CD14-positive monocyte (primary cell): ENCODE results near the gene PAQR9. TPM values are rescaled to one million over a fixed set of nuclear protein-coding genes. Genes with fewer than 3 reads are reported as not detected.
A peak's percentile ranks its signal among the peaks of the same experiment; 100 is the strongest.

Experiments used
- DNase-seq, 3 donors: peaks; one replicate each; pipeline ENCODE4 v3.0.0-alpha.2; 2011 to 2022
- H2AFZ ChIP-seq: 2 replicates; pipeline ENCODE4 v1.6.0; 2012; ENCODE audit warnings: mild to moderate bottlenecking, low read depth, low read length, inconsistent platforms; ENCODE audit not compliant: insufficient read depth, poor library complexity, severe bottlenecking
- H3K27ac ChIP-seq, 2 donors: 1 replicate in 1 of 2; 2 replicates in 1 of 2; pipeline ENCODE4 v1.5.1; 2012 to 2013; ENCODE audit warnings: low read length in 2 of 2, control low read depth in 1 of 2, inconsistent platforms in 1 of 2, low read depth in 1 of 2, mild to moderate bottlenecking in 1 of 2
- H3K27me3 ChIP-seq, 2 donors: one replicate each; pipeline versions ENCODE4 v1.6.0 to v1.6.1; 2011 to 2013; ENCODE audit warnings: low read length in 2 of 2; ENCODE audit not compliant: control insufficient read depth in 2 of 2, insufficient read depth in 2 of 2
- H3K36me3 ChIP-seq, 2 donors: replicated peaks in 1 of 2; 1 replicate in 1 of 2; 2 replicates in 1 of 2; pipeline versions ENCODE4 v1.5.1 to v1.6.1; 2012 to 2013; ENCODE audit warnings: low read length in 2 of 2, control low read depth in 1 of 2, inconsistent platforms in 1 of 2, mild to moderate bottlenecking in 1 of 2; ENCODE audit not compliant: insufficient read depth in 2 of 2, control insufficient read depth in 1 of 2
- H3K4me1 ChIP-seq, 2 donors: 1 replicate in 1 of 2; 2 replicates in 1 of 2; pipeline versions ENCODE4 v1.5.1 to v1.6.1; 2012 to 2013; ENCODE audit warnings: low read length in 2 of 2, control low read depth in 1 of 2, inconsistent platforms in 1 of 2, mild to moderate bottlenecking in 1 of 2, moderate library complexity in 1 of 2; ENCODE audit not compliant: insufficient read depth in 2 of 2, control insufficient read depth in 1 of 2
- H3K4me2 ChIP-seq: replicated peaks from 2 replicates; pipeline ENCODE3; 2012; ENCODE audit warnings: low read length, moderate library complexity, mild to moderate bottlenecking; ENCODE audit not compliant: poor library complexity, severe bottlenecking; ENCODE audit errors: extremely low read depth
- H3K4me3 ChIP-seq, 3 experiments: fragments of 200-600 bp in 1 of 3; sonication (generic) in 1 of 3; replicated peaks in 1 of 3; 1 replicate in 2 of 3; 2 replicates in 1 of 3; pipeline ENCODE4 v1.5.1; 2011 to 2013; ENCODE audit warnings: low read length in 3 of 3, mild to moderate bottlenecking in 3 of 3, control low read depth in 2 of 3, low read depth in 2 of 3, inconsistent platforms in 1 of 3, moderate library complexity in 1 of 3
- H3K79me2 ChIP-seq: 2 replicates; pipeline ENCODE4 v1.6.0; 2012; ENCODE audit warnings: mild to moderate bottlenecking, control low read depth, inconsistent platforms, low read length, moderate library complexity; ENCODE audit not compliant: insufficient read depth
- H3K9ac ChIP-seq: 2 replicates; pipeline ENCODE4 v1.6.0; 2017; ENCODE audit warnings: low read length, mild to moderate bottlenecking; ENCODE audit not compliant: insufficient read depth, poor library complexity, severe bottlenecking
- H3K9me3 ChIP-seq, 2 donors: replicated peaks in 1 of 2; 1 replicate in 1 of 2; 2 replicates in 1 of 2; pipeline versions ENCODE4 v1.5.1 to v1.6.1; 2012 to 2013; ENCODE audit warnings: low read length in 2 of 2, control low read depth in 1 of 2; ENCODE audit not compliant: control insufficient read depth in 1 of 2, insufficient read depth in 1 of 2
- H4K20me1 ChIP-seq: 2 replicates; pipeline ENCODE4 v1.6.0; 2012; ENCODE audit warnings: mild to moderate bottlenecking, low read length, control low read depth, moderate library complexity; ENCODE audit not compliant: insufficient read depth
- H3K27ac Mint-ChIP-seq, 7 donors: one replicate each; pipeline ENCODE4 v1.8.0; 2020; ENCODE audit warnings: mild to moderate bottlenecking in 7 of 7, mixed read lengths in 7 of 7, moderate library complexity in 6 of 7, inconsistent platforms in 2 of 7
- H3K27me3 Mint-ChIP-seq, 3 donors: one replicate each; pipeline ENCODE4 v1.8.0; 2021 to 2022; ENCODE audit warnings: low read depth in 3 of 3, mild to moderate bottlenecking in 3 of 3, mixed read lengths in 3 of 3, moderate library complexity in 3 of 3, inconsistent platforms in 1 of 3
- H3K36me3 Mint-ChIP-seq, 2 donors: one replicate each; pipeline ENCODE4 v1.8.0; 2020; ENCODE audit warnings: mixed read lengths in 2 of 2, inconsistent platforms in 1 of 2, mild to moderate bottlenecking in 1 of 2
- H3K4me1 Mint-ChIP-seq: one replicate; pipeline ENCODE4 v1.8.0; 2020; ENCODE audit warnings: mild to moderate bottlenecking, mixed read lengths
- H3K4me3 Mint-ChIP-seq, 2 donors: one replicate each; pipeline ENCODE4 v1.8.0; 2020; ENCODE audit warnings: mild to moderate bottlenecking in 2 of 2, mixed read lengths in 2 of 2, moderate library complexity in 1 of 2
- H3K9me3 Mint-ChIP-seq, 7 donors: one replicate each; pipeline ENCODE4 v1.8.0; 2020 to 2022; ENCODE audit warnings: mixed read lengths in 7 of 7, mild to moderate bottlenecking in 6 of 7, moderate library complexity in 6 of 7, inconsistent platforms in 2 of 7
- CTCF ChIP-seq: fragments of 200-600 bp; IDR thresholded peaks from one replicate; pipeline ENCODE4 v1.8.0; 2022; ENCODE audit warnings: antibody characterized with exemption, mild to moderate bottlenecking
- WGBS: methylation state at CpG from one replicate; pipeline ENCODE4 v1.1.5; 2013; ENCODE audit warnings: missing lambda C conversion rate; ENCODE audit not compliant: insufficient coverage; 5-methylcytosine and 5-hydroxymethylcytosine counted together
- intact Hi-C, 2 donors: fragments of 100-400 bp; cut with micrococcal nuclease; formaldehyde crosslinking; loops; one replicate each; pipeline versions ENCODE4 v1.15.0 to v1.15.1; 2023
- polyA plus RNA-seq, 3 donors: library from polyadenylated mRNA; depleted of rRNA in 1 of 3; unstranded in 2 of 3; stranded (reverse) in 1 of 3; fragments of 300-500 nt in 2 of 3; fragments of >200 nt in 1 of 3; fragmentation: Illumina TruSeq in 2 of 3; gene quantifications; 1 replicate in 2 of 3; 2 replicates in 1 of 3; pipeline ENCODE4 v1.2.3, GENCODE V29; 2012 to 2021

Gene PAQR9
- polyA plus RNA-seq, 3 donors = not detected

GRCh38 chr3:142977399-142977728, 13.9 kb upstream of the PAQR9 start:
- no peaks in the 10 kb centered on the region for H3K9me3 ChIP-seq
- Mint-ChIP-seq H3K9me3 (no peaks in the 10 kb centered on the region), H3K4me3 (no peak overlapping the region), H3K4me1 (peaks cover 10% of the 10 kb centered on the region), H3K27ac (no peak overlapping the region), H3K36me3 (no peaks in the 10 kb centered on the region), H3K27me3 (peaks cover 1 to 5% (median 4%) of the 10 kb centered on the region in 3 donors)
- H3K36me3 ChIP-seq = no peaks in the 10 kb centered on the region
- H3K27ac ChIP-seq = no peak overlapping the region
- no peaks in the 10 kb centered on the region for H3K27me3 ChIP-seq
- H3K4me1 ChIP-seq = peaks cover 0 to 3% of the 10 kb centered on the region in 2 donors
- DNase-seq = no peak
- H3K9ac ChIP-seq = no peak overlapping the region
- no CpG with 5 or more reads among the region's 1 CpG for WGBS
- intact Hi-C loops = no loop called here
- no peak overlapping the region for H2AFZ ChIP-seq
- H3K4me2 ChIP-seq = no peak overlapping the region
- H4K20me1 ChIP-seq = no peaks in the 10 kb centered on the region
- TF ChIP-seq CTCF = no peak
- H3K4me3 ChIP-seq = no peak overlapping the region
- H3K79me2 ChIP-seq = no peaks in the 10 kb centered on the region

- Histone ChIP-seq H3K4me1 (peaks cover 0 to 3% of the 10 kb centered on the region in 2 donors), H4K20me1 (no peaks in the 10 kb centered on the region), H3K27me3 (no peaks in the 10 kb centered on the region), H3K79me2 (no peaks in the 10 kb centered on the region), H3K9ac (no peak overlapping the region), H2AFZ (no peak overlapping the region), H3K4me3 (no peak overlapping the region), H3K4me2 (no peak overlapping the region), H3K36me3 (no peaks in the 10 kb centered on the region), H3K9me3 (no peaks in the 10 kb centered on the region), H3K27ac (no peak overlapping the region)
- H3K36me3 Mint-ChIP-seq = no peaks in the 10 kb centered on the region
- no peak for TF ChIP-seq CTCF
- peak; percentile 35 to 64 (median 39) for DNase-seq
- H3K27ac Mint-ChIP-seq = no peak overlapping the region
- peaks cover 10% of the 10 kb centered on the region for H3K4me1 Mint-ChIP-seq
- intact Hi-C loops = no loop called here
- no peak overlapping the region for H3K4me3 Mint-ChIP-seq
- H3K9me3 Mint-ChIP-seq = no peaks in the 10 kb centered on the region
- WGBS = 27% methylated on average over 3 of the region's 8 CpGs
- peaks cover 2 to 8% (median 5%) of the 10 kb centered on the region in 3 donors for H3K27me3 Mint-ChIP-seq
Observed at GRCh38 chr3:142976621-142977398, 13.3 kb upstream of the PAQR9 start.
